ENCODE data around the gene MRPL54.
"Not testable (repeated sequence)": the region's sequence is repeated elsewhere in the genome, so short reads cannot be mapped to it uniquely, and the experiment has no call there.

MRPL54 gene

DNA sequence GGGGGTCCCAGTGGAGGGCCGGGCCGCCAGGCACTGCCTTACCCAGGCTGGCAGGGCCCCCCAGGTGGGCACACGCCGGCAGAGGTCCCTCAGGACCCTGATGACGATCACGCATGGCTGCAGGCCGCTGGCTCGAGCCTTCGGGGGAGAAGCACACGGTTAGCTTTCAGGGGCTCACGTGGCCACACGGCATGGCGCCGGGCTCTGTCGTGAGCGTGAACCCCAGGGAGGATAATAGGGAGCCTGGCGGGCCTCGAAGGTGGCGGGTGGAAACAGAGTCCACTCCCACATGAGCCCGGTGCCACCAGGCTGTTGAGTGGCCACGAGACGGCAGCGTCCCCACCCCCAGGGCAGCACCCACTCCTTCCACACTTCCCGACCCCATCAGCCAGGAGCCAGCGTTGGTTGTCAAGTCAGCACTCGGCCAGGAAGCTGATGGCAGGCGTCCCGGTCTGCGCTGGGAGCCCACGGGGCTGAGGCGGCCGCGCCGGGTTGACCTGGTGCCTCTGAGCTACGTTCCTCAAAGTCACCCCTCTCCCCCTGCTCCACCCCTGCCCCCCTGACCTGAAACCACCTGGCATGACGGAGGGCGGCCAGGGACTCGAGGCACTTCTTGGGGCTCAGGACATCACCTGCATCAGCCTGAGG lies 48.4 kb downstream of the MRPL54 start:
- no peaks in the 10 kb centered on the region for H3K36me3 ChIP-seq (ENCODE audit: control insufficient read depth, insufficient read depth, low read length)
- H3K9me3 ChIP-seq (ENCODE audit: control insufficient read depth, insufficient read depth, low read length): no peaks in the 10 kb centered on the region
- H3K4me1 ChIP-seq (ENCODE audit: control insufficient read depth, insufficient read depth, low read length): no peaks in the 10 kb centered on the region
- H3K9ac ChIP-seq (ENCODE audit: low read depth, low read length): no peak overlapping the region
- no peaks in the 10 kb centered on the region for H3K27me3 ChIP-seq (ENCODE audit: control insufficient read depth, insufficient read depth, low read length)
- no peak overlapping the region for H3K4me3 ChIP-seq (ENCODE audit: low read depth, low read length)

DNA sequence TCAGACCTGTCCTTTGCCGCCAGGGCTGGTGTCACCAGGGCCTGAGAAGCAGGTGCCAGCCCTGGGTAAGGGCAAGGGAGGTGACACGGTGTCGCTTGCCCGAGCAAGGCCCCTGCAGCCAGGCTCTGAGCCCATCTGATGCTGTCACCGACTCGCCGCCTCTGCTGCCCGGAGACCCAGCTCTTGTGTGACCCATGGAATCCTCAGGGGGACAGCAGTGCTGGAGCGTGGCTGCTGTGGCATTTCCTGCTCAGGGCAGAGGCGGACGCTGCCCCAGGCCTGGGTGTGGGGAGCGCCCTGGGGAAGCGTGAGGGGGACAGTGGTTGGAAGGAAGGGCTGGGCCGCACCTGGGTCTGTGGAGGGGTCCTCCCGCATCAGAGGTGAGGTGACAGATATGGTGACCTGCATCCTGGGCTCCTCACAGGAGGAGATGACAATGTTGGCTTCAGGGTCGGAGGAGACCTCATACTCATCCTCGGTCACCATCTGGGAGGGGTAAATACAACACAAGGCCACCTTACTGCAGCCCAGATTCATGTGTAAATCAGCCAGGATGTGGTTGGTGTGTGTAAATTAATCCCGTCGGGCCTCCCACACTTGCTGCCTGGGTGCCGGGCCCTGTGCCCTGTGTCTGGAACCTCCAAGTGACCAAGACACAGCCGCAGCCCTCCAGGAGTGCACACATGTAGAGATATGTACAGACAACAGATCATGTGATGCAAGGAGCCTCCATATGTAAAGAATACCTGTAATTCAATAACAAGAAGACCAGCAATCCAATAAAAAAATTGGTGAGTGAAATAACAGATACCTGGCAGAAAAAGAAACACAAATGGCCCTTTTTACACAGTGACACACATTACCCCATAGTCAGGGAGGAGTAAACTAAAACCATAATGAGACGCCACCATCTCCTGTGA lies 51.3 kb downstream of the MRPL54 start:
- Histone ChIP-seq H3K9ac (ENCODE audit: low read depth, low read length) (no peak overlapping the region), H3K27me3 (ENCODE audit: control insufficient read depth, insufficient read depth, low read length) (no peaks in the 10 kb centered on the region), H3K4me1 (ENCODE audit: control insufficient read depth, insufficient read depth, low read length) (no peaks in the 10 kb centered on the region), H3K36me3 (ENCODE audit: control insufficient read depth, insufficient read depth, low read length) (no peaks in the 10 kb centered on the region), H3K4me3 (ENCODE audit: low read depth, low read length) (no peak overlapping the region), H3K9me3 (ENCODE audit: control insufficient read depth, insufficient read depth, low read length) (no peaks in the 10 kb centered on the region)

- no peak overlapping the region for H3K9ac ChIP-seq (ENCODE audit: low read depth, low read length)
- H3K4me1 ChIP-seq (ENCODE audit: control insufficient read depth, insufficient read depth, low read length): no peaks in the 10 kb centered on the region
- no peaks in the 10 kb centered on the region for H3K36me3 ChIP-seq (ENCODE audit: control insufficient read depth, insufficient read depth, low read length)
- no peaks in the 10 kb centered on the region for H3K9me3 ChIP-seq (ENCODE audit: control insufficient read depth, insufficient read depth, low read length)
- no peaks in the 10 kb centered on the region for H3K27me3 ChIP-seq (ENCODE audit: control insufficient read depth, insufficient read depth, low read length)
- H3K4me3 ChIP-seq (ENCODE audit: low read depth, low read length): no peak overlapping the region
Observed at GRCh38 chr19:3814648-3815047, 52.2 kb downstream of the MRPL54 start.

GRCh38 chr19:3816148-3816547 lies 53.7 kb downstream of the MRPL54 start:
- H3K27me3 ChIP-seq (ENCODE audit: control insufficient read depth, insufficient read depth, low read length): not testable (repeated sequence)

DNA sequence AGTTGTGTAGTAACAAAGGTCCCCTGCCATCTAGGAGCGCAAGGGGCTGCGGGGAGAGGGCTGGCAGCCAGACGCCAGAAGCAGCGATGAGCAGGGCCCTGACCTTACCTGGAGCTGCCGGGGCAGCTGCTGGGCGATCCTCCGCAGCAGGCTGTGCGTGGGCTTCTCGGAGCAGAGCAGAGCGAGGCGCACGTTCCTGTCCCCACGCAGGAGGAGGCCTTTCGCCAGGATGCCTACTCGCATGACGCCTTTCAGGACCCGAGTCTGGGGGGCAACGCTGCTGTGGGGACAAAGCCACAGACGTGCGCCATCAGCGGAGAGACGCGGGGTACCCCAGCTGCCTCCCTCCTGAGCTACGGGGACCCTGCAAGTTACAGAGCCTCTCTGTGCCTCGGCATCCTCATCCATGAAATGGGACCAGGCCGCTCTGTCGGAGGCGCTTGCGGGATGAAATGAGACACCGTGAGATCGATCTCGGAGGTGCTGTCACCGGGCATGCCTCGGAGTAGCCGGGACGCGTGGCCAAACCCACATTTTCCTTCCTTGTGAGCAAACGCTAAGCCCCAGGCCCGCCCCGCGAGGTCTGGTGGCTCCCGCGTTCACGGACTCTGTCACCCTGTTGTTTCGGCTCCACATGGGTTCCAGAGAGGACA lies 54.2 kb downstream of the MRPL54 start:
- Histone ChIP-seq H3K4me3 (ENCODE audit: low read depth, low read length) (no peak overlapping the region), H3K4me1 (ENCODE audit: control insufficient read depth, insufficient read depth, low read length) (no peaks in the 10 kb centered on the region), H3K9ac (ENCODE audit: low read depth, low read length) (no peak overlapping the region), H3K27me3 (ENCODE audit: control insufficient read depth, insufficient read depth, low read length) (no peaks in the 10 kb centered on the region), H3K9me3 (ENCODE audit: control insufficient read depth, insufficient read depth, low read length) (no peaks in the 10 kb centered on the region), H3K36me3 (ENCODE audit: control insufficient read depth, insufficient read depth, low read length) (no peaks in the 10 kb centered on the region)

More at GRCh38 chr19:3816148-3816547, 53.7 kb downstream of the MRPL54 start:
- not testable (repeated sequence) for H3K36me3 ChIP-seq (ENCODE audit: control insufficient read depth, insufficient read depth, low read length); H3K9ac ChIP-seq (ENCODE audit: low read depth, low read length); H3K4me1 ChIP-seq (ENCODE audit: control insufficient read depth, insufficient read depth, low read length); H3K9me3 ChIP-seq (ENCODE audit: control insufficient read depth, insufficient read depth, low read length); H3K4me3 ChIP-seq (ENCODE audit: low read depth, low read length)

Measured in iPS-15b (cell line).